H9 (cell line): ENCODE results near the gene SEZ6. TPM values are rescaled to one million over a fixed set of nuclear protein-coding genes. Genes with fewer than 3 reads are reported as not detected.

ENCODE experiments used
- DNase-seq: peaks from one replicate; pipeline ENCODE4 v3.0.0-alpha.2; 2017
- H2AFZ ChIP-seq: one replicate; pipeline ENCODE4 v1.6.1; 2013; ENCODE audit warnings: mild to moderate bottlenecking, low read length, control low read depth, moderate library complexity
- H2AK5ac ChIP-seq: 2 replicates; pipeline ENCODE4 v1.6.1; 2013; ENCODE audit warnings: low read length, control low read depth, mixed read lengths; ENCODE audit not compliant: insufficient read length
- H2BK120ac ChIP-seq: one replicate; pipeline ENCODE4 v1.6.1; 2013; ENCODE audit warnings: low read depth, mild to moderate bottlenecking, low read length, control low read depth, inconsistent platforms; ENCODE audit not compliant: poor library complexity, severe bottlenecking
- H2BK12ac ChIP-seq: 2 replicates; pipeline ENCODE4 v1.6.1; 2013; ENCODE audit warnings: low read length, control low read depth, mixed read lengths, low read depth; ENCODE audit not compliant: insufficient read length
- H2BK15ac ChIP-seq: 2 replicates; pipeline ENCODE4 v1.6.1; 2013; ENCODE audit warnings: low read depth, low read length, control low read depth
- H2BK20ac ChIP-seq: one replicate; pipeline ENCODE4 v1.6.1; 2013; ENCODE audit warnings: low read depth, mild to moderate bottlenecking, low read length, control low read depth, inconsistent platforms; ENCODE audit not compliant: poor library complexity, severe bottlenecking
- H2BK5ac ChIP-seq: 2 replicates; pipeline ENCODE4 v1.6.1; 2013; ENCODE audit warnings: low read length, control low read depth, mixed read lengths; ENCODE audit not compliant: insufficient read length
- H3K14ac ChIP-seq: 2 replicates; pipeline ENCODE4 v1.6.1; 2013; ENCODE audit warnings: low read length, control low read depth; ENCODE audit not compliant: insufficient read depth
- H3K18ac ChIP-seq: 2 replicates; pipeline ENCODE4 v1.6.1; 2013; ENCODE audit warnings: low read depth, mild to moderate bottlenecking, mixed read lengths, low read length, control low read depth; ENCODE audit not compliant: insufficient read length
- H3K23ac ChIP-seq: 2 replicates; pipeline ENCODE4 v1.6.1; 2013; ENCODE audit warnings: low read length, control low read depth, mixed read lengths, low read depth; ENCODE audit not compliant: insufficient read length
- H3K23me2 ChIP-seq: 2 replicates; pipeline ENCODE4 v1.6.1; 2013; ENCODE audit warnings: low read depth, mild to moderate bottlenecking, mixed read lengths, low read length, control low read depth; ENCODE audit not compliant: insufficient read length, poor library complexity, severe bottlenecking
- H3K27ac ChIP-seq: 2 replicates; pipeline ENCODE4 v1.5.1; 2013; ENCODE audit warnings: low read length, control low read depth, mixed read lengths, low read depth; ENCODE audit not compliant: insufficient read length
- H3K27me3 ChIP-seq: 2 replicates; pipeline ENCODE4 v1.6.1; 2013; ENCODE audit warnings: low read length, control low read depth, inconsistent platforms; ENCODE audit not compliant: insufficient read depth
- H3K4ac ChIP-seq: 2 replicates; pipeline ENCODE4 v1.6.1; 2013; ENCODE audit warnings: low read depth, mild to moderate bottlenecking, control low read depth, inconsistent platforms, low read length, moderate library complexity
- H3K4me1 ChIP-seq: 2 replicates; pipeline ENCODE4 v1.6.1; 2013; ENCODE audit warnings: low read length, control low read depth, inconsistent platforms; ENCODE audit not compliant: insufficient read depth
- H3K4me2 ChIP-seq: 2 replicates; pipeline ENCODE4 v1.6.1; 2013; ENCODE audit warnings: low read length, control low read depth, mixed read lengths; ENCODE audit not compliant: insufficient read length, insufficient read depth
- H3K56ac ChIP-seq: 2 replicates; pipeline ENCODE4 v1.6.1; 2013; ENCODE audit warnings: low read depth, mild to moderate bottlenecking, mixed read lengths, low read length, control low read depth; ENCODE audit not compliant: insufficient read length
- H3K79me1 ChIP-seq: 2 replicates; pipeline ENCODE4 v1.6.1; 2013; ENCODE audit warnings: low read depth, mild to moderate bottlenecking, moderate library complexity, low read length, control low read depth, inconsistent platforms; ENCODE audit not compliant: insufficient read depth, poor library complexity, severe bottlenecking
- H3K79me2 ChIP-seq: 2 replicates; pipeline ENCODE4 v1.6.1; 2013; ENCODE audit warnings: low read length, control low read depth, inconsistent platforms; ENCODE audit not compliant: insufficient read depth
- H3K9ac ChIP-seq: 2 replicates; pipeline ENCODE4 v1.6.1; 2013; ENCODE audit warnings: low read length, control low read depth, mixed read lengths; ENCODE audit not compliant: insufficient read length; ENCODE audit errors: extremely low read depth
- H3K9me3 ChIP-seq: one replicate; pipeline ENCODE4 v1.6.1; 2013; ENCODE audit warnings: low read depth, low read length, inconsistent platforms; ENCODE audit not compliant: control insufficient read depth
- H3T11ph ChIP-seq: one replicate; pipeline ENCODE4 v1.6.1; 2013; ENCODE audit warnings: mild to moderate bottlenecking, low read length, control low read depth, inconsistent platforms
- H4K20me1 ChIP-seq: one replicate; pipeline ENCODE4 v1.6.1; 2013; ENCODE audit not compliant: control insufficient read depth, insufficient read length, insufficient read depth
- H4K5ac ChIP-seq: 2 replicates; pipeline ENCODE4 v1.6.1; 2013; ENCODE audit warnings: low read depth, mild to moderate bottlenecking, mixed read lengths, low read length, control low read depth; ENCODE audit not compliant: insufficient read length
- H4K8ac ChIP-seq: replicated peaks from 2 replicates; pipeline ENCODE4 v1.6.1; 2013; ENCODE audit warnings: low read length, control low read depth, mixed read lengths, low read depth; ENCODE audit not compliant: insufficient read length
- H4K91ac ChIP-seq: 2 replicates; pipeline ENCODE4 v1.6.1; 2013; ENCODE audit warnings: low read depth, mild to moderate bottlenecking, moderate library complexity, mixed read lengths, low read length, control low read depth; ENCODE audit not compliant: insufficient read length
- H3K27ac Mint-ChIP-seq, 3 experiments: 2 replicates in 2 of 3; 3 replicates in 1 of 3; pipeline ENCODE4 v1.8.0; 2020 to 2021; ENCODE audit warnings: mixed read lengths in 3 of 3, mild to moderate bottlenecking in 1 of 3, moderate library complexity in 1 of 3
- H3K27me3 Mint-ChIP-seq: 2 replicates; pipeline ENCODE4 v1.8.0; 2021; ENCODE audit warnings: low read depth, mild to moderate bottlenecking, moderate library complexity, mixed read lengths
- H3K36me3 Mint-ChIP-seq, 3 experiments: 2 replicates in 2 of 3; 3 replicates in 1 of 3; pipeline ENCODE4 v1.8.0; 2020 to 2021; ENCODE audit warnings: low read depth in 3 of 3, mixed read lengths in 3 of 3; ENCODE audit not compliant: insufficient read depth in 1 of 3
- H3K4me1 Mint-ChIP-seq, 2 experiments: 2 replicates each; pipeline ENCODE4 v1.8.0; 2020; ENCODE audit warnings: mixed read lengths in 2 of 2
- H3K4me3 Mint-ChIP-seq, 2 experiments: 2 replicates in 1 of 2; 3 replicates in 1 of 2; pipeline ENCODE4 v1.8.0; 2020 to 2021; ENCODE audit warnings: mild to moderate bottlenecking in 2 of 2, mixed read lengths in 2 of 2, moderate library complexity in 1 of 2
- H3K9me3 Mint-ChIP-seq, 2 experiments: 2 replicates in 1 of 2; 3 replicates in 1 of 2; pipeline ENCODE4 v1.8.0; 2020; ENCODE audit warnings: mild to moderate bottlenecking in 2 of 2, mixed read lengths in 2 of 2, moderate library complexity in 1 of 2
- WGBS: extraction: QIAGEN DNeasy Blood & Tissue Kit; methylation state at CpG from one replicate; pipeline ENCODE4 v1.1.7; 2013; ENCODE audit warnings: missing lambda C conversion rate, low lambda C conversion rate, mixed read lengths; ENCODE audit not compliant: insufficient read length; ENCODE audit errors: extremely low coverage; 5-methylcytosine and 5-hydroxymethylcytosine counted together
- total RNA-seq: library from RNA; stranded (reverse); gene quantifications from 2 replicates; pipeline ENCODE4 v1.2.1, GENCODE V29; 2021
- TF ChIP-seq, protein P1 (sequence below): fragments of 200-600 bp; sonication (generic); conservative IDR thresholded peaks from 3 replicates; pipeline ENCODE4 v1.8.0; 2021; ENCODE audit warnings: antibody characterized with exemption, mild to moderate bottlenecking

Gene SEZ6
- total RNA-seq, 1 experiment from 2014 or later: 1.8 TPM

DNA sequence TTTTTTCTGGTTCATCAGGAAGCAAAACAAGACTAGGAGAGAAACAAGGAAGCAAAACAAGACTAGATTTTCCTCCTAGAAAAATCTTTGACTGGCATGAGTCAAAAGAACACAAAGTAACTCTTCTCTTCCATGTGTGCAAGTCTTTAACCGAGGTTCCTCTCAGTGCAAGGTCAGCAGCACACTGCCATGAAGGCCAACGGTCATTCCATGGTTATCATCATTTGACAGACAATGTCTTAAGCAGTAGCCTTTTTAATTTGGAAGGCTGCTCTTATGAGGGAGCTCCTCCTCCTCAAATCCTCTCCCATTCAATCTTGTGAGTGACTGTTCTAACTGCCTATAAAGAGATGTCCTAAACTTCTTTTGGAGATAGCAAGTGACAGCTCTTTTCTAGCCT is 87.5 kb downstream of the SEZ6 start:
- Histone ChIP-seq H4K5ac (no peak overlapping the region), H3K23ac (no peak overlapping the region), H3K9me3 (no peaks in the 10 kb centered on the region), H3K14ac (no peak overlapping the region), H3K79me1 (no peaks in the 10 kb centered on the region), H2AFZ (no peak overlapping the region), H3T11ph (no peak overlapping the region), H3K56ac (no peak overlapping the region), H3K4ac (no peak overlapping the region), H3K27ac (no peak overlapping the region), H2BK5ac (no peak overlapping the region), H3K79me2 (no peaks in the 10 kb centered on the region), H4K91ac (no peak overlapping the region), H2AK5ac (no peak overlapping the region), H3K27me3 (no peaks in the 10 kb centered on the region), H3K4me2 (no peak overlapping the region), H3K9ac (no peak overlapping the region), H2BK15ac (no peak overlapping the region), H2BK12ac (no peak overlapping the region), H3K4me1 (no peaks in the 10 kb centered on the region), H2BK20ac (no peak overlapping the region), H4K8ac (no peak overlapping the region), H4K20me1 (no peaks in the 10 kb centered on the region), H3K23me2 (no peaks in the 10 kb centered on the region), H3K18ac (no peak overlapping the region), H2BK120ac (no peak overlapping the region)
- H3K4me1 Mint-ChIP-seq: no peaks in the 10 kb centered on the region
- no peaks in the 10 kb centered on the region for H3K27me3 Mint-ChIP-seq
- TF ChIP-seq, protein P1, sequence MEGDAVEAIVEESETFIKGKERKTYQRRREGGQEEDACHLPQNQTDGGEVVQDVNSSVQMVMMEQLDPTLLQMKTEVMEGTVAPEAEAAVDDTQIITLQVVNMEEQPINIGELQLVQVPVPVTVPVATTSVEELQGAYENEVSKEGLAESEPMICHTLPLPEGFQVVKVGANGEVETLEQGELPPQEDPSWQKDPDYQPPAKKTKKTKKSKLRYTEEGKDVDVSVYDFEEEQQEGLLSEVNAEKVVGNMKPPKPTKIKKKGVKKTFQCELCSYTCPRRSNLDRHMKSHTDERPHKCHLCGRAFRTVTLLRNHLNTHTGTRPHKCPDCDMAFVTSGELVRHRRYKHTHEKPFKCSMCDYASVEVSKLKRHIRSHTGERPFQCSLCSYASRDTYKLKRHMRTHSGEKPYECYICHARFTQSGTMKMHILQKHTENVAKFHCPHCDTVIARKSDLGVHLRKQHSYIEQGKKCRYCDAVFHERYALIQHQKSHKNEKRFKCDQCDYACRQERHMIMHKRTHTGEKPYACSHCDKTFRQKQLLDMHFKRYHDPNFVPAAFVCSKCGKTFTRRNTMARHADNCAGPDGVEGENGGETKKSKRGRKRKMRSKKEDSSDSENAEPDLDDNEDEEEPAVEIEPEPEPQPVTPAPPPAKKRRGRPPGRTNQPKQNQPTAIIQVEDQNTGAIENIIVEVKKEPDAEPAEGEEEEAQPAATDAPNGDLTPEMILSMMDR: no peak
- WGBS: no CpG with 5 or more reads among the region's 2 CpGs
- H3K27ac Mint-ChIP-seq: no peak overlapping the region; a peak in 1 of 7 replicates
- H3K4me3 Mint-ChIP-seq: no peak overlapping the region
- H3K36me3 Mint-ChIP-seq: peaks cover 72 to 89% (median 89%) of the 10 kb centered on the region in 3 experiments
- DNase-seq: no peak
- H3K9me3 Mint-ChIP-seq: no peaks in the 10 kb centered on the region
